Measurements from ENCODE around the gene NLK. TPM values are rescaled to one million over a fixed set of nuclear protein-coding genes. Genes with fewer than 3 reads are reported as not detected.

NLK gene
- total RNA-seq, 1 experiment from 2014 or later: 14.6 TPM

DNA sequence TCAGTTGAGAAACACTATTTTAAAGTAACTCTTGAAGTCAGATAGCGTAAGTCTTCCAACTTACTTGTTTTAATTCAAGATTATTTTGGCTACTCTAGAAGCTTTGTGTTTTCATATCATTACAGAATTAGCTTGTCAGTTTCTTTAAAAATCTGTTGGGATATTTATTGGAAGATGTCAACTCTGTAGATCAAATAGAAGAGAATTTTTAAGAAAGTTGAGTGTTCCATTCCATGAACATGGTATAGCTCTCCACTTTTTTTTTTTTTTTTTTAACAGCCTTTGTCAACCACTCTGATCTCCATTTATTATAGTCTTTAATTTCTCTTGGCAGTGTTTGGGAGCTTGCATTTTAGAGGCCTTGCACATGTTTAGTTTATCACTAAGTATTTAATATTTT lies 28.7 kb downstream of the NLK start:
- POLR2A ChIA-PET: interaction anchor here (0.6 to 2.3 kb wide), 6 partner anchors 9 to 88 kb away, joined by 3 to 9 read pairs (median 4); no protein-coding TSS in a partner anchor
- peaks cover 8% of the 10 kb centered on the region for H3K36me3 Mint-ChIP-seq (ENCODE audit: insufficient read depth, unreplicated experiment)
- H3K4me3 Mint-ChIP-seq (ENCODE audit: unreplicated experiment): no peak overlapping the region
- H3K27me3 Mint-ChIP-seq (ENCODE audit: insufficient read depth, unreplicated experiment): no peaks in the 10 kb centered on the region
- peaks cover 14% of the 10 kb centered on the region for H3K9me3 Mint-ChIP-seq (ENCODE audit: unreplicated experiment)
- no TSS peak for BruUV-seq (replicated peaks)
- CTCF ChIA-PET: interaction anchor here (0.7 to 1.2 kb wide), 6 partner anchors 13 to 329 kb away, joined by 3 to 5 read pairs (median 3); partner anchors contain the start of gene LYRM9
- peaks cover 8% of the 10 kb centered on the region for H3K4me1 Mint-ChIP-seq (ENCODE audit: insufficient read depth, unreplicated experiment)
- DNase-seq (ENCODE audit: unreplicated experiment): no peak
- intact Hi-C loops (cut with micrococcal nuclease): no loop called here
- TF ChIP-seq, protein P1, sequence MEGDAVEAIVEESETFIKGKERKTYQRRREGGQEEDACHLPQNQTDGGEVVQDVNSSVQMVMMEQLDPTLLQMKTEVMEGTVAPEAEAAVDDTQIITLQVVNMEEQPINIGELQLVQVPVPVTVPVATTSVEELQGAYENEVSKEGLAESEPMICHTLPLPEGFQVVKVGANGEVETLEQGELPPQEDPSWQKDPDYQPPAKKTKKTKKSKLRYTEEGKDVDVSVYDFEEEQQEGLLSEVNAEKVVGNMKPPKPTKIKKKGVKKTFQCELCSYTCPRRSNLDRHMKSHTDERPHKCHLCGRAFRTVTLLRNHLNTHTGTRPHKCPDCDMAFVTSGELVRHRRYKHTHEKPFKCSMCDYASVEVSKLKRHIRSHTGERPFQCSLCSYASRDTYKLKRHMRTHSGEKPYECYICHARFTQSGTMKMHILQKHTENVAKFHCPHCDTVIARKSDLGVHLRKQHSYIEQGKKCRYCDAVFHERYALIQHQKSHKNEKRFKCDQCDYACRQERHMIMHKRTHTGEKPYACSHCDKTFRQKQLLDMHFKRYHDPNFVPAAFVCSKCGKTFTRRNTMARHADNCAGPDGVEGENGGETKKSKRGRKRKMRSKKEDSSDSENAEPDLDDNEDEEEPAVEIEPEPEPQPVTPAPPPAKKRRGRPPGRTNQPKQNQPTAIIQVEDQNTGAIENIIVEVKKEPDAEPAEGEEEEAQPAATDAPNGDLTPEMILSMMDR (IDR thresholded peaks at IDR 0.05; ENCODE audit: unreplicated experiment): no peak
- H3K27ac Mint-ChIP-seq (ENCODE audit: low read depth, unreplicated experiment): no peak overlapping the region

DNA sequence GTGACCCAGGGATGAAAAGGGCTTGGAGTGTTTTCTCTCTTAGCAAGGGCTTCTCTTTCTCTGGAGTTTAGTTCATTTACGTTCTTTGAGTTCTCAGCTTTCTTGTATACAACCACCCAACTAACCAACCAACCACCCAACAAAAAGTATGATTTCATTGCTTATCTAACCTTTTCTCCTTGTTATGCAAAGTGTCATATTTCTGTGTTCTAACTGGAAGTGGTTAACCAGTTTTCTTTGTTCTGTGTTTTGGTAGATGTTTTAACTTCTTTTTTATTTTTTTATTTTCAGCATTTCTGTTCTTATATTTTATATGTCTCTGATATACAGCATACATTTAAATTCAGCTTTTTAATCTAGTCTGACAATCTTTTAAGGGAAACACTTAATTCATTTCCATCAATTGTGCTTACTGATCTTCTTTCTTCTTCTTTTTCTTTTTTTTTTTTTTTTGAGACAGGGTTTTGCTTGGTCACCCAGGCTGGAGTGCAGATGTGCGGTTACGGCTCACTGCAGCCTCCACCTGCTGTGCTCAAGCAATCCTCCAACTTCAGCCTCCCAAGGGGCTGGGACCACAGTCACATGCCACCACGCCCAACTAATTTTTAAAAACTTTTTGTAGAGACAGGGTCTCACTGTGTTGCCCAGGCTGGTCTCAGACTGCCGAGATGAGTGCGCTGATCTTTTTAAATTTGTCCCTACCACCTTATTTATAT lies 29.6 kb downstream of the NLK start:
- Mint-ChIP-seq H3K9me3 (ENCODE audit: unreplicated experiment) (peaks cover 14% of the 10 kb centered on the region), H3K27ac (ENCODE audit: low read depth, unreplicated experiment) (no peak overlapping the region), H3K36me3 (ENCODE audit: insufficient read depth, unreplicated experiment) (peaks cover 8% of the 10 kb centered on the region), H3K27me3 (ENCODE audit: insufficient read depth, unreplicated experiment) (no peaks in the 10 kb centered on the region), H3K4me1 (ENCODE audit: insufficient read depth, unreplicated experiment) (peaks cover 6% of the 10 kb centered on the region), H3K4me3 (ENCODE audit: unreplicated experiment) (no peak overlapping the region)
- CTCF ChIA-PET: interaction anchor here (1.2 kb wide), 1 partner anchor 14 kb away, joined by 5 read pairs; no protein-coding TSS in a partner anchor
- no peak for DNase-seq (ENCODE audit: unreplicated experiment)
- TF ChIP-seq, protein P1 (IDR thresholded peaks at IDR 0.05; ENCODE audit: unreplicated experiment): no peak
- POLR2A ChIA-PET: interaction anchor here (0.6 to 1.5 kb wide), 3 partner anchors 8 to 31 kb away, joined by 3 to 5 read pairs (median 5); no protein-coding TSS in a partner anchor
- no TSS peak for BruUV-seq (replicated peaks)
- intact Hi-C loops (cut with micrococcal nuclease): no loop called here

DNA sequence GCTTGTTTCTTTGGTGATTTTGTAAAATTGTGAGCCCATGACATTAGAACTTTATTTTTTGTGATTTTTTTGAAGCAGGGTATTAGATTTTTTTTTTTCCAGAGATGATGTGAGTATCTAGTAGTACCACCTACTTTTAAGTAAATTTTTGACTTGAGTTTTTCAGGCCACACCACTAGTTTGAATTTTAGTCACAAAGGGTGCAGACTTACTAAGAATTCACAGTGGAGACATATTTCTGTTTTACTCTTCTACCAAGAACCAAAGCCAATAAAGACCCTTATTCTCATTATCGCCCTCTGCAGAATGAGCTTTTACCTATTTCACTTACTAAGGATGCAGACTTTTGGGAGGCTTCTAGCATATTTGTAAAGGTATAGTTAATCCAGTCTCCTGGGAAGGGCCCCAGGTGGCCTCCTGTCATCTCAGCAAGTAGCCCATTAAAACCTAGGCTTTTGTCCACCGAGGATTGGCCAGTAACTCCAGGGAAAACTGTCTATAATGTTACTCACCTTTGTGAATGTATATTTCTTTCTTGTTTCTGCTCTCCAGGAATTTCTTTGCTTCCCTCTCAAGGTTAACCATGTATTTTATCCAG lies 30.6 kb downstream of the NLK start:
- Mint-ChIP-seq H3K9me3 (ENCODE audit: unreplicated experiment) (peaks cover 14% of the 10 kb centered on the region), H3K36me3 (ENCODE audit: insufficient read depth, unreplicated experiment) (peaks cover 8% of the 10 kb centered on the region), H3K27me3 (ENCODE audit: insufficient read depth, unreplicated experiment) (no peaks in the 10 kb centered on the region), H3K4me1 (ENCODE audit: insufficient read depth, unreplicated experiment) (peaks cover 6% of the 10 kb centered on the region), H3K27ac (ENCODE audit: low read depth, unreplicated experiment) (no peak overlapping the region), H3K4me3 (ENCODE audit: unreplicated experiment) (no peak overlapping the region)
- TF ChIP-seq, protein P1 (IDR thresholded peaks at IDR 0.05; ENCODE audit: unreplicated experiment): no peak
- ChIA-PET CTCF (no interaction called here), POLR2A (interaction anchor here (0.8 to 1.3 kb wide), 2 partner anchors 11 to 12 kb away, joined by 4 read pairs; no protein-coding TSS in a partner anchor)
- no TSS peak for BruUV-seq (replicated peaks)
- intact Hi-C loops (cut with micrococcal nuclease): no loop called here
- DNase-seq (ENCODE audit: unreplicated experiment): no peak

DNA sequence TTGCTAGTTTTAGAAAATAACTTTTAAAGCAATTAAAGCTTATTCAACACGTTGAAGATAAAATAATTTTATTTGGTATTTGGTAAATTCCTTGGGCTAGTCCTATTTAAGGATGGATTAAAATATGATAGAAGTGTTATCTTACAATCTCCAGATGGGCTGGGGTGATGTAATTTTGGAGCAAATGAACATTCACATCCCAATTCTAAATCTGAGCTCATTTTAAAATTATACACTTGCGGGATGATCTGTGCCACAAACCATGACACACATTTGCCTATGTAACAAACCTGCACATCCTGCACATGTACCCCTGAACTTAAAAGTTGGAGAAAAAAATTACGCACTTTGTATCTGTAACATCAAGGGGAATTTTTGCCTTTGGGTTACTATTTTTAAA lies 31.5 kb downstream of the NLK start:
- no peak overlapping the region for H3K27ac Mint-ChIP-seq (ENCODE audit: low read depth, unreplicated experiment)
- H3K4me3 Mint-ChIP-seq (ENCODE audit: unreplicated experiment): no peak overlapping the region
- ChIA-PET CTCF (interaction anchor here (0.6 kb wide), 1 partner anchor 180 kb away, joined by 3 read pairs; no protein-coding TSS in a partner anchor), POLR2A (interaction anchor here (0.6 to 1.8 kb wide), 4 partner anchors 9 to 21 kb away, joined by 3 to 4 read pairs (median 4); no protein-coding TSS in a partner anchor)
- TF ChIP-seq, protein P1 (IDR thresholded peaks at IDR 0.05; ENCODE audit: unreplicated experiment): no peak
- peaks cover 9% of the 10 kb centered on the region for H3K4me1 Mint-ChIP-seq (ENCODE audit: insufficient read depth, unreplicated experiment)
- no peak for DNase-seq (ENCODE audit: unreplicated experiment)
- H3K9me3 Mint-ChIP-seq (ENCODE audit: unreplicated experiment): peaks cover 14% of the 10 kb centered on the region
- peaks cover 8% of the 10 kb centered on the region for H3K36me3 Mint-ChIP-seq (ENCODE audit: insufficient read depth, unreplicated experiment)
- no peaks in the 10 kb centered on the region for H3K27me3 Mint-ChIP-seq (ENCODE audit: insufficient read depth, unreplicated experiment)
- intact Hi-C loops (cut with micrococcal nuclease): no loop called here
- BruUV-seq (replicated peaks): no TSS peak

Measured in MCF 10A (cell line).